HTR-8/SVneo (cell line): ENCODE data around the gene NFKBIZ.

Experiments
- DNase-seq: peaks from one replicate; pipeline ENCODE4 v3.0.0; 2011; ENCODE audit warnings: low spot score, mixed read lengths; ENCODE audit not compliant: insufficient read length
- FAIRE-seq: peaks from 2 replicates; lab custom pipeline; 2011; peaks lifted over from hg19 to GRCh38; lab: Jason Lieb, UNC

NFKBIZ gene

DNA sequence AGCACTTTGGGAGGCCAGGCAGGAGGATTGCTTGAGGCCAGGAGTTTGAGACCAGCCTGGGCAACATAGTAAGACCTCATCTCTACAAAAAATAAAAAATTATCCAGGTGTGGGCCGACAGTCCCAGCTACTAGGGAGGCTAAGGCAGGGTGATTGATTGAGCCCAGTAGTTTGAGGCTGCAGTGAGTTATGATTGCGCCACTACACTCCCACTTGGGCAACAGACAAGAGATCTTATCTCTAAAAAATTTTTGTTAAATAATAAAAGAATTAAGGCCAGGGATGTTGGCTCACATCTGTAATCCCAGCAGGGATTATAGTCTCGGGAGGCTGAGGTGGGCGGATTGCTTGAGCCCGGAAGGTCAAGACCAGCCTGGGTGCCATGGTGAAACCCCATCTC, 25.8 kb upstream of the NFKBIZ start:
- DNase-seq (no peak), FAIRE-seq (no peak)

DNA sequence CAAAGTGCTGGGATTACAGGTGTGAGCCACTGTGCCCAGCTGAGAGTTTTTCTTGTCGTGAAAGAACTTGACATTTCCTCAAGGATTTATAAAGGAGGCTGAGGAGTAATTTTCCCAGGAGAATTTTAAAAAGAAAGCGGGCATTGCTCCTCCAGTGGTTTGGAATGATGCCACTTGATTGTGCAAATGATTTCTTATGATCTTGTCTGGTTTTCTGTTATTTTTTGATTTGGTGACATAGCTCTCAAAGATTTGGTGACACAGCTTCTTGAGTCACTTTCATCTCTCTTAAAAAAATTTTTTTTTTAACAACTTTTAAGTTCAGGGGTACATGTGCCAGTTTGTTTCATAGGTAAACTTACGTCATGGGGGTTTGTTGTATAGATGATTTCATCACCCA, 24.6 kb upstream of the NFKBIZ start:
- FAIRE-seq (no peak), DNase-seq (no peak)

DNA sequence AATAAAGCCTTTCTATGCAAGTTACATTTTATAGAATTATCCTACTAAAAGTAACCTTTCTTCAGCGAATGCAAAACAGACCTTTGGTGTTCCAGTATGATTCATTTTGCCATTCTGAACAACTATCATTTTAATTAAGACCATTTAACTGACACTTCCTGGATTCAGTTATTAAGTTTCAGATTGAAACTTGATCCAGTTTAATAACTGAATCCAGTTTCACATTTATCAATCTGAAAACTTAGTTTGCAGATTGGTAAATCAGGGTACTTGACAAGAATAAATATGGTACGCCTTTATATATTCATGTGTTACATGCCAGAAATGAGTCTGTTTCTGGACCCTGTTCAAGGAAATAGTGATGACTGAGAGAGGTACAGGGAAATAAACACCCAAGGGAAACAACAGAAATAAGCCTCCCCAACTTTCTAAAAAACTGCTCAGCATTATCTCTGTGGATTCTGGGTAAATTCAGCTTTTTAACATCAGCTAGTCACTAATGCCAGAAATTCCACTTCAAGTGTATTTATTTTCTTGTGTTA, 23.3 kb upstream of the NFKBIZ start:
- DNase-seq = no peak
- FAIRE-seq = no peak

DNA sequence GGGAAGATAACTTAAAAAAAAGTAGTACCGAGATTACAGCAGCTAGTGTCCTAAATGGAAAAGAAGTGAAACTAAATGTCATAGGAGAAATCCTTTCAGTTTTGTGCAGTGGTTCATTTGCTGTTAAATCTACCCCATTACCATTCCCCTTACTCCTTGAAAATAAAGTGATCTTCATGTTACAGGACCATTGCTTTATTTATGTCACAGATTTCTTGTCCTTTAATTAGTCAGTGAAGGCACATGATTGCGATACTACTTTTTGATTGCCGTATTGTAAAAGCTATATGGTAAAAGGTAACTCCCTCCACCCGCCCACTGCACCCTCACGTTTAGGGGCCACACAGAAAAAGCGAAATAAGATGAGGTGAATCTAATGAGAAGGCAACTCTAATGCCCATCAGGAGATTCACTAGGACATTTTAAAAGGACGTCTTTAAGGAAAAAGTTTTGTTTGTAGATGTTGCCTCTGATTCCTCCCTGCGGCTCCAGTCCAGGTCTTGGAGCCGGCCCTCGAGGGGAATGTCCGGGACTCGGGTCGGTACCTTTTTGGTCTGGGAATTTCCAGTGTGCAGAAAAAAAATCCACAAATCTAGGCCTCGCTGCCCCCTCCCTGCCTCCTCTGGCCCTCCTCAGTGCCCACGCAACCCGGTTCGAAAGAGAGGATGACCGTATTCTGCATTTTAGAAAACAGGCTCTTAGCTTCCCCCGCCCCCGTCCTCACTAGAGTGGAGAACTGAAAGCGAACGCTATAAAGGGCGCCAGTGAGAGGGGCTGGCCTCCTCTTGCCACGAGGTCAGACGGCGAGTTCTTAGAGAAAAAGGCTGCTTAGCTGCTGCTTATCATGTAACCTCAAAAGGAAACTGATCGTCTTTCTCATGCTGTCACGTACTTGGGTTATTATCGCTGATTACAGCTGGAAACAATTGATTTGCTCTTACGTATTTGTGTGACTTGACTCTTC, 21.8 kb upstream of the NFKBIZ start:
- DNase-seq (peak; percentile 44), FAIRE-seq (peak; percentile 58)

DNA sequence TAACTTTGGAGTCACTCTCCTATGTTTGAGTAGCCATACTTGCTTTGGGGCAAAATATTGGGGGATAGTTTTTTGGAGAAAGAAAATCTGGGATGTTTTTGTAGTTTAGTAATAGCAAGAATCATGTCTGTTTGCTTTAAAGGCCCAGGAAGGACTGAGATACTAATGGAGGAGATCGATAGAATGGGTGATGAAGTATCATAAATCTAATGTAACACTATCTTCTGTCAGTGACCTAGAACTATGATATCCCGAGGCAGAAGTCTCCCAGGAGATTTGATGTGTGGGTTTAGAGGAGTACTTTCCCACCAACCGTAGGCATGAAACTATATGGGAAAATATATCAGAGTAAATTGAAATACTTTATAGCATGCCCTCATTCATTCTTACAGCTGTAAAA, 21.0 kb upstream of the NFKBIZ start:
- FAIRE-seq = no peak
- no peak for DNase-seq

DNA sequence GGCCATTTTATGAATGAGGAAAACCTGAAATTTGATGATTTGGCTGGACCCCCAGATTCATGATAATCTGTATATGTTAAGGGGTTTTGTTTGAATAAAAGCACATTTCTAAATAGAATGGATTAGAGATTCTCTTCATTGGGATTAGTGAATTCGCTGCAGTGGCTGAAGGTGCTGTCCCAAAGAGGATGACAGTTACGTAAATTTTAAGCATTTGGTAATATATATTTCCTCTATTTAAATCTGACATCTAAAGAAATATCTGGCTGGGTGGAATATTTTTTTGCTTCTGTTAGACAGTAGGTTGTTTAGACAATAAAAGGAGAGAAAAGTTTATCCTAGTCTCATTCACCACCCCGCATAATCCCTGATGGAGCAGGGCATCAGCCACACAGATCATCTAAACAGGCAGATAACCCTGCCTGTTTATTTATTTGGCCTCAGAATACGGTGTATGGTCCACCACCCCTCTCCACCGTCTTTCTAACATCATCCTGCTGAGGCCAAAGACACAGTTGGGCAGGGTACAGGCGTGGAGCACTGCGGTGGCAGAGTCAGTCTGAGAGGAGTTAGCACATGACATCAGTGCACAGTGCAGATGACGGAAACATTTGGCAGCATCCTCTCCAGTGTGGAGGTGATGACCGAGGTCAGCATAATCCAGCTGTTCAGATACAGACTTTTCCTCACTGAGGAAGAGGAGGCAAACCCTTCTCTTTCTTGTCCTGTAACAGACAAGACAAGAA, 20.4 kb upstream of the NFKBIZ start:
- FAIRE-seq (peak; percentile 49), DNase-seq (no peak)

DNA sequence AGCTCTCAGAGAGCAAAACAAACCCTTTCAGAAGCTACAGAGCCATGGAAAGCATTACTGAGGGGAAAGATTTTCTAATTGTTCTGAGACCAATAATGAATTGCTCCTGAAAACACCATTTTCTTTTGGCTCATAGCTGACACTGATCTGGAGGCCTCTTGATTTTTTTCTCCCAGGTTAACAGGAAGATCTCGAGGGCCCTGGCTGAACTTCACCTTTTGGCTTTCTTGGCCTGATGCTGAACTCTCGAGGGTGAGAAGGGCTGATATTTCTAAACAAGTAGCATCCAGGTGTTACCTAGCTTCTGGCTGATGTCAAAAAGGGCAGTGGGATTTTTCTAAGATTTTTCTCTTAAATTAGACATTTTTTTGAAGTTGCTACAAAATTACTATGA, 19.9 kb upstream of the NFKBIZ start:
- DNase-seq = no peak

DNA sequence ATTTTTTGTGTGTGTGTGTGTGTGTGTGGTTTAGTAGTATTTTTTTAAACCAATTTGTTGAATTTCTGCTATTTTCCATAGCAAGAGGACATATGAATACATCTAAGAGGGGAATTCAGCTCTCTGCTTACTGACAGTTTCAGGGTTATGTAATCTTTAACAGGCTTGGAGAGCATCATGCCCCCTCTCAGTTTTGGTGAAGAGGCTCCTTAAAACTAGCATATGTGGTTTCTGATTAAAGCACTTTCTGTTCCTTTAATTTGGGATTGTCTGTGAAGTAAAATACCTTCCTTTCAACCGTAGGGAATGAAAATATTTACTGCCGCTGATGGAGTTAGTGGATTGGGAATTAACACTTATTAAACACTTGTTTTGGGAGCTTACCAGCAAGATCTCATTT, 19.4 kb upstream of the NFKBIZ start:
- FAIRE-seq = no peak

More for the DNA sequence above, 19.9 kb upstream of the NFKBIZ start:
- FAIRE-seq = no peak

DNA sequence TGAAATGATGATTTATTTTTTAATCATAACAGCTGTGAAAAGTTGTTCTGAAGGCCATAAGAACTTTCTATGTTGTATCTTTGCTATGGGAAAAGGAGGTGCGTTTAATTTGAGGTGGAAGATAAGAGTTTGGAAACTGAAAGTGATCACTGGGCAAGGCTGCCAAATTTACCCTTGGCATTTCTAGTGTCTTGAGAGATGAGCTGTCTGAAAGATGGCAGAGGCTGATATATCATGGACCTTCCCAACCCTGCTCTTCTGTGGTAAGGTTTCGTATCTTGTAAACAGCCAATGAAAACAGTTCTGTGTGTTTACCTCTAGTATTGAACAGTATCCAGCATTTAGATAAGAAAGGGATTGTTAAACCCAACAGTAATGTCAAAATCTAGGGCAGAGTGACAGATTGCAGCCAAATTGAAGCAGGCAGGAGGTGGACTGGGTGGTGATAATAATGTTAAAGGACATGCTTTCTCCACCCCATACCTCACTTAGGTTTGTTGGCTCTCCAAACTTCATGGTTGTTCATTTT, 15.8 kb upstream of the NFKBIZ start:
- FAIRE-seq (no peak), DNase-seq (no peak)

More for the DNA sequence above, 19.4 kb upstream of the NFKBIZ start:
- no peak for DNase-seq

DNA sequence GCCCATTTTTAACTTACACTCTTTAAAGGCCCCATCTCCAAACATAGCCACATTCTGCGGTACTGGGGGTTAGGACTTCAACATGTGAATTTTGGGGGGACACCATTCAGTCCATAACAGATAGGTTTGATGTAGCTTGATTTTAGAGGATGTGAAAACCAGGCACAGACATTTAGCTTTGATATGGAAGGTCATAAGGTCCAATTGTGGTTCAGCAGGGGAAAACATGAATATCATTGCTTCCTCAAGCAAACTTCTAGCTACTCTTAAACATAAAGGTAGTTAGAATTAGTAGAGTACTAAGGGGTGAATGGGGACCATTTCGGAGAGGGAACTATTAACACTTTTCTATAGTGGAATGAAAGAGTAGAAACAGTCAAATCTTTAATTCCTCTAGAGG, 13.6 kb upstream of the NFKBIZ start:
- DNase-seq = no peak
- FAIRE-seq = peak; percentile 13

DNA sequence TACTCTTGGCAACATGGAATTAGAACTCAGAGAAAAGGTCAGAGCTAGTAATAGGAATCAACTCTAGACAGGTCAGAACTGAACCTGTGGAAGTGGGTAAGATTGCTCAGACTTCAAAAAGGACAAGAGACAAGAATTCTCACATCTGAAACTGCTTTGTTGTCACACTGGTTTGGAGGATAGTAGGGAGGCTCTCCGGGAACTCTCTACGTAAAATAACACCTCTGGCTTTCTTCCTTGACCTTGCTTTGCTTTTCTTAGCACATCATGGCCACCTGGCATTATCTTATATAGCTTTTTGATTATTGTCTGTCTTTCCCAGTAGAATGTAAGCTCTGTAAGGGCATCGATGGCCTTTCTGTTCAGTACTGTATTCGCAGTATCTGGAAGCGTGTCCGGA, 13.2 kb upstream of the NFKBIZ start:
- no peak for FAIRE-seq
- no peak for DNase-seq

DNA sequence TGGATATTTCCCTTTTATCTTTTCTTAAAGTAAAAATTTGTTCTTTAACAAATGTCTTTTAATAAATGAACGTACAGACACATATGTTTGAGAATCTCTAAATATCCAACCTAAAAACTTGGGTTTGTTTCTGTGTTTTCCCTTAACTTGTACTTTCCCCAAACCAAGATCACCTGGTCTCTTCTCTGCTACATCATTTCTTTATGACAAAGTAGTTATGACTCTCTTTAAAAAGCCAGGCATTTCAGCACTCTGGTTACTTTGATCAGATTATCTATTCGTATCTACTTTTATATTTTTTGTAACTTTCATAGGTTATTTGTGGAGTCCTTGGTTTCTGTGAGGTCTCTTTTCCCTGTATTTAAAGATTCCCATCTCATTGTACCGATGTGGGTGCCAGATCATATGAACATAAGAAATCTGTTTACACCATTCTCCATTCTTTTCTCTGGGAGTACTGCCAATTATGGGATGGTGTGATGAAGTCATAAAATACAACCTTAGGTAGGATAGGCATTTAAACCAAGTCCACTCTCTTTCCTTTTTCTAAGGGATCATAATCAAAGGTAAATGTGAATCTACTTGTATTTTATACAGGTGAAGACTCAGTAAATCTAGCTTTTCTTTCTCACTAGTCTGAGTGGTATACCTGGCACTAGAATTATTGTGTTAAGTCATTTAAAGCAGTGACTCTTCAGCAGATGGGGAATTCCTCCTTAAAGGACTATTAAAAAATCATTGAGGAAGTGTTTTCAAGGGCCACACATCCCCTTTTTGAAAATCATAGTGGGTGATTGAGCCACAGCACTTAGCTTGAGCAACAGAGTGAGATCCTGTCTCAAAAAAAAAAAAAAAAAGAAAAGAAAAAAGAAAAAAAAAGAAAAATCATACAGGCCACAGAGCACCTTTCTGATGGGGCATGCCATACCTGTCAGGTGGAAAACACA, 12.4 kb upstream of the NFKBIZ start:
- DNase-seq = no peak
- no peak for FAIRE-seq

DNA sequence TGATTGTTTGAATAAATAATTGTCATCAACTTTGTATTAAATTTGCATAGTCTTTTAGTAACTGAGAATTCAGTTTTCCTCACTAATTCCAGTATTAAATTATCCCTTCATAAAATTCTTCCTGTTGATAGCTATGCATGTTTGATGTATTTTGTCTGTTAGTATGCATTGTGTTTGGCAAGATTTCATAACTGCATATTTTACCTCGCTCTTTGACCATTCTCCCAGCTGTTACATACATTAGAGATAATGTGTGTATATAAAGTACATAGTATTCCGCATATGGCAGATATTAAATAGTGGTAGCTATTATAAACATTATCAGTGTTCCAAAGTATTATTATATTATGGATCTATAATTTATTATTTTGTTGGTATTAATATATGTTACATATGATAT, 10.6 kb upstream of the NFKBIZ start:
- FAIRE-seq = no peak

DNA sequence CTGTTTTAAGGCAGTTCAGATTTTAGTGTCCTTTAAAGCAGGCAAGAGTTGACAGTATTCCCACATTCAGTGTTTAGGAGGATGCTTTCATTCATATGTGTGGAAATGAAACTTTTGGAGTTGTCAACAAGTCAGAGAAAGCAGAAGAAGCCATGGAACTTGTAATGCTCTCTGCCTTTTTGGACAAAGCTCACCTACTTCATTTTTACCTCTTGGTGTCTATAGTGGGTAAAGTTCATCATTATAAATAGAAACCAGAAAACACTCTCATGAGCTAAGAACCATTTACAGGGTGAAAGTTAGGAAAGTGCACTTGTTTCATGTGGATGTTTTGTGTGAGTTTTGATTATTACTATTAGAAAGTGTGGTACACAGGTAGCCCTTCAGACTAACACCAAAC, 9.2 kb upstream of the NFKBIZ start:
- FAIRE-seq (no peak), DNase-seq (no peak)

More for the DNA sequence above, 10.6 kb upstream of the NFKBIZ start:
- DNase-seq = no peak

DNA sequence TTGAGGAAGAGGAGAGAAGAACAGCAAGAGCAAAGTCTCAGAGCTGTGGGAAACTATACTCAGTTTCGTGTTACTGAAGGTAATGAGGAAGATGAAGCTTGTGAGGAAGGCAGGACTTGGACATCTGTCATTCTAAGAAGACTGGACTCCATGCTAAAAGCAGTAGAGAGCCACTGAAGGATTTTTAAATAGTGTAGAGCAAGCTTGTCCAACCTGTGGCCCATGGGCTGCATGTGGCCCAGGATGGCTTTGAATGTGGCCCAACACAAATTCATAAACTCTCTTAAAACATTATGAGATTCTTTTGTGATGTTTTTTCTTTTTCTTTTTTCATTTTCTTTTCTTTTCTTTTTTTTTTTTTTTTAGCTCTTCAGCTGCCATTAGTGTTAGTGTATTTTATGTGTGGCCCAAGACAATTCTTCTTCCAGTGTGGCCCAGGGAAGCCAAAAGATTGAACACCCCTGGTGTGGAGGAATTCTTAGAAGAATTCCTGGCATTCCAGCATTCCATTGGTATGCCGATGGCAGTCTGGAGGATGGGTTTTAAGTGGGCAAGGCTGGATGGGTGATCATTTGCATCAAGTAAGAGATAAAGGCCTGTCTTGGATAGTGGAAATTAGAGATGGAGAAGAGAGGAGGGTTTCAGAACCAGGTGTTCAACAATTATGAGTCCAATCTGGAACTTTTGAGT, 6.9 kb upstream of the NFKBIZ start:
- FAIRE-seq = no peak

DNA sequence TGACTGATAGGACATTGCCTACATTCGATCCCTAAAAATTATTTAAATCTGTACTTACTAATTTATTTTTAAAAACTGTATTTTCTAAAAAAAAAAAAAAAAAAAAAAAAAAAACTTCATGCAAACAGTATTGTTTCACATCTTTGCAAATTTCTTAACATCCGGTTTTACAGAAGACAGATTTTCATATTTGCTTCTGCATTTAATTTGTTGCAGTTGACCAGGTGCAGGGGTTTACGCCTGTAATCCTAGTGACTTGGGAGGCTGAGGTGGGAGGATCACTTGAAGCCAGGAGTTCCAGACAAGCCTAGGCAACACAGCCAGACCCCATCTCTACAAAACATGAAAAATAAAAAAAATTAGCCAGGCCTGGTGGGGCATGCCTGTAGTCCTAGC, 6.4 kb upstream of the NFKBIZ start:
- no peak for FAIRE-seq

More for the DNA sequence above, 6.9 kb upstream of the NFKBIZ start:
- DNase-seq = peak; percentile 44

DNA sequence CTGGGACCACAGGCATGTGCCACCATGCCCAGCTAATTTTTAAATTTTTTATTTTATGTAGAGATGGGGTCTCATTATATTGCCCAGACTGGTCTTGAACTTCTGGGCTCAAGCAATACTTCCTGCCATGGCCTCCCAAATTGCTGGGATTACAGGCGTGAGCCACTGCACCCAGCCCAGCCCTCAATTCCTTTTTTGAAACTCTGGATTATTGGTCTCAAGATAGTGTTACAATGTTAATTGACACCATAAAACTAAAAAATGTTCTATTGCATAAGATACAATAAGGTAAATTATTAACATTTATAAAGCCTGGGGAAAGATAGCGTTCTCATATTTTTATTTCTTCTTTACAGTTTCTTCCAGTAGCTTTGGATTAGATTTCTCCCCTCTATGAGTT, 3.9 kb upstream of the NFKBIZ start:
- no peak for FAIRE-seq
- DNase-seq = no peak

More for the DNA sequence above, 6.4 kb upstream of the NFKBIZ start:
- DNase-seq = no peak

DNA sequence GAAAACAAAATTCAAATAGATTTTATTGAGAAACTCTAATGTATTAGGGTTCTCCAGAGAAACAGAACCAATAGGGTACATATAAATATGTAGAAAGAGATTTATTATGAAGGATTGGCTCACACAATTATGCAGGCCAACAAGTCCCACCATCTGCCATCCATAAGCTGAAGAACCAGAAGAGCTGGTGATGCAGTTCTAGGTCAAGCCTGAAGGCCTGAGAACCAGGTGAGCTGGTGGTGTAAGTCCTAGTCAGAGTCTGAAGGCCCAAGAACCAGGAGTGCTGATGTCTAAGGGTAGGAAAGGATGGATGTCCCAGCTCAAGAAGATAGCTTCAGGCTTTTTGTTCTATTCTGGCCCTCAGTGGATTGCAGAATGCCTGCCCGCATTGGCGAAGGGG, 2.6 kb upstream of the NFKBIZ start:
- FAIRE-seq (no peak), DNase-seq (no peak)

DNA sequence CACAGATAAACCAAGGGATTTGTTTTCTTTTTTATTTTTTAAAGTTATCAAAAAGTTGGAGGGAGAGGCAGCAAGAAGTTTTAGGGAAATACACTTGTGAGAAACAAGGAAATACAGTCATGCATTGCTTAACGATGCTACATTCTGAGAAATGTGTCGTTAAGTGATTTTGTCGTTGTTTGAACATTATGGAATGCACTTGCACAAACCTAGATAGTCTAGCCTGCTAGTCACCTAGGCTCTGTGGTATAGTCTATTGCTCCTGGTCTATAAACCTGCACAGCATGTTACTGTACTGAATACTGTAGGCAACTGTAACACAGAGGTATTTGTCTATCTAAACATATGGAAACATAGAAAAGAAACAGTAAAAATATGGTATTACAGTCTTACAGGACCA, 2.0 kb upstream of the NFKBIZ start:
- DNase-seq = no peak

More for the DNA sequence above, 2.0 kb upstream of the NFKBIZ start:
- FAIRE-seq = no peak
